AG09309 (cell line): ENCODE results near the gene RTCA.
"Not testable (repeated sequence)": the region's sequence is repeated elsewhere in the genome, so short reads cannot be mapped to it uniquely, and the experiment has no call there.

Source experiments
- DNase-seq: peaks from one replicate; pipeline ENCODE4 v3.0.0-alpha.2; 2010; ENCODE audit warnings: low read depth
- H3K4me3 ChIP-seq: 2 replicates; pipeline ENCODE4 v1.5.1; 2011; ENCODE audit warnings: mild to moderate bottlenecking, low read depth, low read length, moderate library complexity; ENCODE audit not compliant: control insufficient read depth
- TF ChIP-seq, protein P1 (sequence below): IDR thresholded peaks from 2 replicates; pipeline ENCODE4 v1.5.1; 2011; ENCODE audit warnings: mild to moderate bottlenecking, low read depth, low read length, inconsistent platforms; ENCODE audit not compliant: insufficient read depth, control insufficient read depth; ENCODE audit errors: missing control alignments

Gene RTCA

DNA sequence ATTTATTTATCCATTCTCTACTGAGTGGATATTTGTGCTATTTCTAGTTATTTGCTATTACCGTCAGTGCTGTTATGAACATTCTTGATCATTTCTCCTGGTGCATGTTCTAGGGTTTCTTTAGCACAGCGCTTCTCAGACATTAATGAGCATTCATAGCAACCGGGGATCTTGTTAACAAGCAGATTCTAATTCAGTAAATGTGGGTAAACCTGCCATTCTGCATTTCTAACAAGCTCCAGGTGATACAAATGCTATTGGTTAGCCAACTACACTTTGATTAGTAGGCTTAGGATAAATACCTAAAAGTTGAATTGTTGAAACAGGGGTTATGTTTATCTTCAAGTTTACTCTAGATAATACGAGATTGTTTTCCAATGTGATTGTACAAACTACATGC, 13.1 kb upstream of the RTCA start:
- DNase-seq, result no peak
- TF ChIP-seq, protein P1, sequence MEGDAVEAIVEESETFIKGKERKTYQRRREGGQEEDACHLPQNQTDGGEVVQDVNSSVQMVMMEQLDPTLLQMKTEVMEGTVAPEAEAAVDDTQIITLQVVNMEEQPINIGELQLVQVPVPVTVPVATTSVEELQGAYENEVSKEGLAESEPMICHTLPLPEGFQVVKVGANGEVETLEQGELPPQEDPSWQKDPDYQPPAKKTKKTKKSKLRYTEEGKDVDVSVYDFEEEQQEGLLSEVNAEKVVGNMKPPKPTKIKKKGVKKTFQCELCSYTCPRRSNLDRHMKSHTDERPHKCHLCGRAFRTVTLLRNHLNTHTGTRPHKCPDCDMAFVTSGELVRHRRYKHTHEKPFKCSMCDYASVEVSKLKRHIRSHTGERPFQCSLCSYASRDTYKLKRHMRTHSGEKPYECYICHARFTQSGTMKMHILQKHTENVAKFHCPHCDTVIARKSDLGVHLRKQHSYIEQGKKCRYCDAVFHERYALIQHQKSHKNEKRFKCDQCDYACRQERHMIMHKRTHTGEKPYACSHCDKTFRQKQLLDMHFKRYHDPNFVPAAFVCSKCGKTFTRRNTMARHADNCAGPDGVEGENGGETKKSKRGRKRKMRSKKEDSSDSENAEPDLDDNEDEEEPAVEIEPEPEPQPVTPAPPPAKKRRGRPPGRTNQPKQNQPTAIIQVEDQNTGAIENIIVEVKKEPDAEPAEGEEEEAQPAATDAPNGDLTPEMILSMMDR, result no peak
- no peak overlapping the region for H3K4me3 ChIP-seq

DNA sequence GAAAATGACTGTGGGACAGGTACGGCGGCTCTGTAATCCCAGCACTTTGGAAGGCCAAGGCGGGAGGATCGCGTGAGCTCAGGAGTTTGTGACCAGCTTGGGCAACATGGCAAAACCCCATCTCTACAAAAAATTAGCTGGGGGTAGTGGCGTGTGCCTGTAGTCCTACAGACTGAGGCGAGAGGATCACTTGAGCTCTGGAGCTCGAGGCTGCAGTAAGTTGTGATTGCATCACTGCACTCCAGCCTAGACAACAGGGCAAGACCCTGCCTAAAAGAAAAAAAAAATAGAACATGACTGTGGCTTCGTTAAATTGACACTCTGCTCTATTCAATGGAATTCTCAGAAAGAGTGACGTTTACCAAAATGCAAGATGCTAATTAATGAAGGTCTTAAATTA, 12.5 kb upstream of the RTCA start:
- DNase-seq, result no peak
- TF ChIP-seq, protein P1, result no peak
- H3K4me3 ChIP-seq, result no peak overlapping the region

DNA sequence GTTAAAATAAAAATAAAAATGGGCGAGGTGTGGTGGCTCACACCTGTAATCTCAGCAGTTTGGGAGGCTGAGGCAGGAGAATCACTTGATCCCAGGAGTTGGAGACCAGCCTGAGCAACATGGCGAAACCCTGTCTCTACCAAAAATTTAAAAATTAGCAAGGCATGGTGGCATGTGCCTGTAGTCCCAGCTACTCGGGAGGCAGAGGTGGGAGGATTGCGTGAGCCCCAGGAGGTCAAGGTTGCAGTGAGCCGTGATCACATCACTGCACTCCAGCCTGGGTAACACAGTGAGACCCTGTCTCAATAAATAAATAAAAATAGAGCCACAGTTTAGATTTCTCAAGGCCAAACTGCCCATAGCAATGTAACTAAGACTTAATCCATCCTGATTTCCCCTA, 9.7 kb upstream of the RTCA start:
- not testable (repeated sequence) for DNase-seq, H3K4me3 ChIP-seq

DNA sequence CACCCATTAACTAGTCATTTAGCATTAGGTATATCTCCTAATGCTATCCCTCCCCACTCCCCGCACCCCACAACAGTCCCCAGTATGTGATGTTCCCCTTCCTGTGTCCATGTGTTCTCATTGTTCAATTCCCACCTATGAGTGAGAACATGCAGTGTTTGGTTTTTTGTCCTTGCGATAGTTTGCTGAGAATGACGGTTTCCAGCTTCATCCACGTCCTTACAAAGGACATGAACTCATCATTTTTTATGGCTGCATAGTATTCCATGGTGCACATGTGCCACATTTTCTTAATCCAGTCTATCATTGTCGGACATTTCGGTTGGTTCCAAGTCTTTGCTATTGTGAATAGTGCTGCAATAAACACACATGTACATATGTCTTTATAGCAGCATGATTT, 7.6 kb upstream of the RTCA start:
- not testable (repeated sequence) for DNase-seq, H3K4me3 ChIP-seq

DNA sequence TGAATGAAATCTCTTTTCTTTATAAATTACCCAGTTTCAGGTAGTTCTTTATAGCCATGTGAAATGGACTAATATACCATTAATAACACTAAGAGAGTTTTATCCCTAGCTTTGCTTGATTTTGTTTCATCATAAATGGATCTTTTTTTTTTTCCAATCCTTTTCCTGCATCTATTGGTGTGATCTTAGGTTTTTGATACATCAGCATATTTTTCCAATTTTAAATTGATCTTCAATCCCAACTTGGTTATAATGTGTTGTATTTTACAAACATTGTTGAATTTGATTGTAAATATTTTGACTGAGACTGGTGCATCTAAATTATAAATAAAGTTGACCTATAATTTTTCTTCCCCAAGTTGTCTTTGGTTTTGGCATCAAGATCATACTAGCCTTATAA, 4.3 kb upstream of the RTCA start:
- H3K4me3 ChIP-seq, result no peak overlapping the region
- DNase-seq, result no peak
- TF ChIP-seq, protein P1, result no peak

DNA sequence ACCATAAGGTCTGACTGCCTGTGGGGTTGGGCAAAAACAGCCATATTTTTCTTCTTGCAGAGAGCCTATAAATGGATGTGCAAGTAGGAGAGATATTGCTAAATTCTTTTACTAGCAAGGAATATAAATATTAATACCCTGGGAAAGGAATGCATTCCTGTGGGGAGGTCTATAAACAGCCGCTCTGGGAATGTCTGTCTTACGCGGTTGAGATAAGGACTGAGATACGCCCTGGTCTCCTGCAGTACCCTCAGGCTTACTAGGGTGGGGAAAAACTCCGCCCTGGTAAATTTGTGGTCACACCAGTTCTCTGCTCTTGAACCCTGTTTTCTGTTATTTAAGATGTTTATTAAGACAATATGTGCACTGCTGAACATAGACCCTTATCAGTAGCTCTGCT, 1.9 kb upstream of the RTCA start:
- DNase-seq, H3K4me3 ChIP-seq: not testable (repeated sequence)

DNA sequence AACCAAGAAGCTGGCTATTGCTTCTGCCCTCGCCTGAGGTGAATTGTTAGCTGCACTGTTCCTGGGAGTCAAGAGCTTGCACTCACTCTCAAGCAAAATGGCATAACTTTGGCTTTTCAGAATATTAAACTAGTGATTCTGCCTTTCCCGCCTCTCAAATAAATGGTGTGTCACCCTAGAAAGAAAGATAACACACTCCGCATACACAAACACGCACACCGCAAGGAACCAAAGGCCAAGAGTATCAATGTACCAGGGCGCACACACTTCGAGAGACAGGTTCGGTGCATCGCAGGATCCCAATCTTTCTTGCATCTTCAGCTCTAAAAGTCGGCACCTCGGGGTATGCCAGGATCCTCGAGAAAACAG, 470 bp upstream of the RTCA start:
- H3K4me3 ChIP-seq, result peak overlapping the region; percentile 80
- no peak for DNase-seq
- TF ChIP-seq, protein P1, result no peak

DNA sequence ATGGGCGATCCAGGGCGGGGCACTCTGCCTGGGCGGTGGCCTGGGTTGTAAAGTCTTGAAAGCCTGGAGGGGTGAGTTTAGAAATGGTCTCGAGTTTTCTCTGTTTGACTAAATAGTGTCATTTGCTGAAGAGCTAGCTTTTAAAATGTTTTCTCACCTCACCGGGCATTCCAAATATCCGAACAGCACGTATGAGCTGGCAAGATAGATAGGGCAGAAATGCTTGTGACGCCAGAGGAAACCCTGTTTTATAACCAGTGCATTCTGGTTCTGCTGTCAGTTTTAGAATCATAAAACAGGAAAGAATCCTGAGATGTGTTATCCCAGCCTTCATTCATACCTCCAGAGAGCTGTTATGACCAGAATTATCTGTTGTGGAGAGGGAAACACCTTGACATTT, 725 bp downstream of the RTCA start:
- TF ChIP-seq, protein P1, result no peak
- peak overlapping the region; percentile 80 for H3K4me3 ChIP-seq
- DNase-seq, result no peak

DNA sequence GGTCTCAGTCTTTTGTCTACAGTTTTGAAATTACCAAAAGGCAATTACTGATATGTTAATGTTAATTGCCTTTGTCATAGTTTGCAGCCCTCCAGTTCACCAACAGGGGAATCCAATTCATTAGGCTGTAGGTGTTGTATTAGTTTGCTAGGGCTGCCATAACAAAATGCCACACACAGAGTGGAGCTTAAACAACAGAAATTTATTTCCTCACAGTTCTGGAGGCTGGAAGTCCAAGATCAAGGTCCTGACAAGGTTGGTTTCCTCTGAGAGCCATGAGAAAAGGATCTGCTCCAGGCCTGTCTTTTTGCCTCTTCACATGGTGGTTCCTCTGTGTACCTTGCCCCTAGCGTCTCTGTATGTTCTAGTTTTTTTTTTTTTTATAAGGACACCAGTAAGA, 1.3 kb downstream of the RTCA start:
- TF ChIP-seq, protein P1, result no peak
- no peak for DNase-seq
- H3K4me3 ChIP-seq, result peak overlapping the region; percentile 80
